ENCODE data around the gene XYLT1.

- no peak for TF ChIP-seq POLR2AphosphoS5 (IDR thresholded peaks at IDR 0.05; ENCODE audit: low read depth, low read length)
- TF ChIP-seq POLR2A (IDR thresholded peaks at IDR 0.05; ENCODE audit: low read depth, low read length): no peak
- no peak for TF ChIP-seq SPI1 (IDR thresholded peaks at IDR 0.05; ENCODE audit: low read depth, low read length)
- no peak for TF ChIP-seq PAX5 (IDR thresholded peaks at IDR 0.05; ENCODE audit: insufficient read depth, low read length, severe bottlenecking)
- no peak for TF ChIP-seq POU2F2 (IDR thresholded peaks at IDR 0.05; ENCODE audit: low read depth, low read length)
- no peak for TF ChIP-seq TAF1 (IDR thresholded peaks at IDR 0.05; ENCODE audit: low read depth, low read length)
Measured at GRCh38 chr16:17321824-17322223, 148.9 kb downstream of the XYLT1 start.
